CD4-positive, alpha-beta T cell (primary cell): ENCODE data around the gene U2AF2. TPM values are rescaled to one million over a fixed set of nuclear protein-coding genes. Genes with fewer than 3 reads are reported as not detected.

ENCODE experiments used
- ATAC-seq: fragments of 200-7000 bp; cut with Tn5 transposase; one replicate; pipeline ENCODE4 v1.10.0; 2022; ENCODE audit warnings: mild to moderate bottlenecking; ENCODE audit not compliant: poor library complexity
- CTCF ChIA-PET: fragments of 350-600 bp; sonication (Branson Sonifier 250); formaldehyde crosslinking; loops from one replicate; lab custom pipeline; 2021; ENCODE audit warnings: antibody characterized with exemption, inconsistent platforms; lab: Charles Lee
- POLR2A ChIA-PET: fragments of 350-600 bp; sonication (Branson Sonifier 250); formaldehyde crosslinking; loops from one replicate; lab custom pipeline; 2021; ENCODE audit warnings: antibody characterized with exemption, inconsistent platforms; lab: Charles Lee
- DNase-seq, 14 experiments: peaks; one replicate each; pipeline ENCODE4 v3.0.0-alpha.2; 2013 to 2020; ENCODE audit warnings: mixed read lengths in 2 of 14
- H3K27ac ChIP-seq, 2 donors: one replicate each; pipeline versions ENCODE4 v1.5.1 to v1.7.0; 2013; ENCODE audit warnings: low read length in 2 of 2, low read depth in 1 of 2, mild to moderate bottlenecking in 1 of 2
- H3K27me3 ChIP-seq, 2 experiments: 1 replicate in 1 of 2; 2 replicates in 1 of 2; pipeline versions ENCODE4 v1.6.1 to v1.7.0; 2013; ENCODE audit warnings: low read length in 2 of 2, control low read depth in 1 of 2, mild to moderate bottlenecking in 1 of 2, moderate library complexity in 1 of 2; ENCODE audit not compliant: insufficient read depth in 2 of 2, control insufficient read depth in 1 of 2
- H3K36me3 ChIP-seq: one replicate; pipeline ENCODE4 v1.6.1; 2013; ENCODE audit warnings: low read length, control low read depth; ENCODE audit not compliant: insufficient read depth
- H3K4me1 ChIP-seq: one replicate; pipeline ENCODE4 v1.6.1; 2013; ENCODE audit warnings: low read length, control low read depth; ENCODE audit not compliant: insufficient read depth
- H3K4me3 ChIP-seq: one replicate; pipeline ENCODE4 v1.5.1; 2013; ENCODE audit warnings: mild to moderate bottlenecking, low read length, moderate library complexity
- H3K9me3 ChIP-seq, 2 experiments: 1 replicate in 1 of 2; 2 replicates in 1 of 2; pipeline versions ENCODE4 v1.6.1 to v1.7.0; 2013; ENCODE audit warnings: low read length in 2 of 2, mild to moderate bottlenecking in 2 of 2, control low read depth in 1 of 2, moderate library complexity in 1 of 2; ENCODE audit not compliant: control insufficient read depth in 1 of 2, insufficient read depth in 1 of 2
- H3K27ac Mint-ChIP-seq: one replicate; pipeline ENCODE4 v1.8.0; 2020; ENCODE audit warnings: mixed read lengths
- H3K27me3 Mint-ChIP-seq: one replicate; pipeline ENCODE4 v1.8.0; 2021; ENCODE audit warnings: mixed read lengths
- H3K36me3 Mint-ChIP-seq: one replicate; pipeline ENCODE4 v1.8.0; 2021; ENCODE audit warnings: low read depth, mixed read lengths
- H3K4me1 Mint-ChIP-seq: one replicate; pipeline ENCODE4 v1.8.0; 2021; ENCODE audit warnings: low read depth, mixed read lengths
- H3K4me3 Mint-ChIP-seq: one replicate; pipeline ENCODE4 v1.8.0; 2020; ENCODE audit warnings: mild to moderate bottlenecking, mixed read lengths
- H3K9me3 Mint-ChIP-seq: one replicate; pipeline ENCODE4 v1.8.0; 2020; ENCODE audit warnings: mixed read lengths
- intact Hi-C, 2 experiments: fragments of 100-400 bp; cut with DNase I in 1 of 2; cut with micrococcal nuclease in 1 of 2; formaldehyde crosslinking; loops; one replicate each; pipeline versions ENCODE4 v1.15.1 to v1.9.0; 2023 to 2025; cut with DNase I, micrococcal nuclease
- total RNA-seq, 174 experiments: library from RNA in 2 of 174; stranded (reverse) in 2 of 174; gene quantifications; one replicate each; pipeline ENCODE4 v1.2.3 and lab custom pipeline; 2021 to 2026
- TF ChIP-seq, protein P1 (sequence below): fragments of 200-600 bp; IDR thresholded peaks from one replicate; pipeline ENCODE4 v1.8.0; 2022; ENCODE audit warnings: antibody characterized with exemption, mild to moderate bottlenecking

Gene U2AF2
- total RNA-seq, 2 experiments from 2014 or later, result 209 to 212 TPM

DNA sequence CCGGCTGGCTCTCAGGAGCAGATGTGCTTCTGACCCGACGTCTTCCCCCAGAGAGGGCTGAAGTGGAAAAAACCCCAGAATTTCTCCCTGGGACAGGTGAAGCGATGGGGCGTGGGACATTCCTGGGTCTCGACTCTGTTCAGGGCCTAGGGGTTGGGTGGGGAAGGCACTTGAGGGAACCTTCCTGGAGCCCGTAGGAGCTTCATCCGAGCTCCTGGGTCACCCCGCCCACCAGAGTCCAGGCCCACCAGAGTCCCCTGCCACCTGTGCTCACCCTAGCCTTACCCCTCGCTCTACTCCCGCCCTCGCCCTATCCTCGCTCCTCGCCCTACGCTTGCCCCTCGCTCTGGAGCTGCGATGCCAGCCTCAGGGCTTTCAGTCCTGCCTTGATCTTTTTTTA lies 43.4 kb downstream of the U2AF2 start:
- H3K27me3 ChIP-seq, result no peaks in the 10 kb centered on the region
- H3K36me3 ChIP-seq, result peaks cover 27% of the 10 kb centered on the region
- ChIA-PET CTCF (no interaction called here), POLR2A (no interaction called here)
- Mint-ChIP-seq H3K27ac (no peak overlapping the region), H3K36me3 (peaks cover 56% of the 10 kb centered on the region), H3K9me3 (no peaks in the 10 kb centered on the region), H3K27me3 (no peaks in the 10 kb centered on the region), H3K4me1 (peaks cover 10% of the 10 kb centered on the region), H3K4me3 (no peak overlapping the region)
- DNase-seq (no peak), ATAC-seq (no peak)
- TF ChIP-seq, protein P1, sequence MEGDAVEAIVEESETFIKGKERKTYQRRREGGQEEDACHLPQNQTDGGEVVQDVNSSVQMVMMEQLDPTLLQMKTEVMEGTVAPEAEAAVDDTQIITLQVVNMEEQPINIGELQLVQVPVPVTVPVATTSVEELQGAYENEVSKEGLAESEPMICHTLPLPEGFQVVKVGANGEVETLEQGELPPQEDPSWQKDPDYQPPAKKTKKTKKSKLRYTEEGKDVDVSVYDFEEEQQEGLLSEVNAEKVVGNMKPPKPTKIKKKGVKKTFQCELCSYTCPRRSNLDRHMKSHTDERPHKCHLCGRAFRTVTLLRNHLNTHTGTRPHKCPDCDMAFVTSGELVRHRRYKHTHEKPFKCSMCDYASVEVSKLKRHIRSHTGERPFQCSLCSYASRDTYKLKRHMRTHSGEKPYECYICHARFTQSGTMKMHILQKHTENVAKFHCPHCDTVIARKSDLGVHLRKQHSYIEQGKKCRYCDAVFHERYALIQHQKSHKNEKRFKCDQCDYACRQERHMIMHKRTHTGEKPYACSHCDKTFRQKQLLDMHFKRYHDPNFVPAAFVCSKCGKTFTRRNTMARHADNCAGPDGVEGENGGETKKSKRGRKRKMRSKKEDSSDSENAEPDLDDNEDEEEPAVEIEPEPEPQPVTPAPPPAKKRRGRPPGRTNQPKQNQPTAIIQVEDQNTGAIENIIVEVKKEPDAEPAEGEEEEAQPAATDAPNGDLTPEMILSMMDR, result no peak
- H3K27ac ChIP-seq, result no peak overlapping the region
- no peak overlapping the region for H3K4me3 ChIP-seq
- intact Hi-C loops, result no loop called here
- H3K4me1 ChIP-seq, result no peaks in the 10 kb centered on the region
- no peaks in the 10 kb centered on the region for H3K9me3 ChIP-seq

GRCh38 chr19:55699221-55699620 lies 44.4 kb downstream of the U2AF2 start:
- DNase-seq (no peak), ATAC-seq (no peak)
- ChIA-PET CTCF (no interaction called here), POLR2A (no interaction called here)
- Histone ChIP-seq H3K4me1 (no peaks in the 10 kb centered on the region), H3K9me3 (peaks cover 0 to 8% of the 10 kb centered on the region in 2 experiments), H3K4me3 (no peak overlapping the region), H3K36me3 (peaks cover 19% of the 10 kb centered on the region), H3K27ac (no peak overlapping the region), H3K27me3 (no peaks in the 10 kb centered on the region)
- peaks cover 47% of the 10 kb centered on the region for H3K36me3 Mint-ChIP-seq
- no peaks in the 10 kb centered on the region for H3K27me3 Mint-ChIP-seq
- no peak overlapping the region for H3K4me3 Mint-ChIP-seq
- intact Hi-C loops, result no loop called here
- no peaks in the 10 kb centered on the region for H3K9me3 Mint-ChIP-seq
- H3K4me1 Mint-ChIP-seq, result peaks cover 10% of the 10 kb centered on the region
- TF ChIP-seq, protein P1, result no peak
- H3K27ac Mint-ChIP-seq, result no peak overlapping the region

GRCh38 chr19:55700813-55701212 lies 46.0 kb downstream of the U2AF2 start:
- H3K9me3 Mint-ChIP-seq, result no peaks in the 10 kb centered on the region
- ATAC-seq (no peak), DNase-seq (no peak)
- H3K4me1 Mint-ChIP-seq, result peaks cover 10% of the 10 kb centered on the region
- no peaks in the 10 kb centered on the region for H3K27me3 Mint-ChIP-seq
- Histone ChIP-seq H3K36me3 (peaks cover 9% of the 10 kb centered on the region), H3K4me1 (no peaks in the 10 kb centered on the region), H3K4me3 (no peak overlapping the region), H3K27me3 (no peaks in the 10 kb centered on the region), H3K27ac (no peak overlapping the region), H3K9me3 (peaks cover 0 to 8% of the 10 kb centered on the region in 2 experiments)
- TF ChIP-seq, protein P1, result no peak
- no peak overlapping the region for H3K4me3 Mint-ChIP-seq
- intact Hi-C loops, result no loop called here
- POLR2A ChIA-PET, result no interaction called here
- peaks cover 35% of the 10 kb centered on the region for H3K36me3 Mint-ChIP-seq
- no peak overlapping the region for H3K27ac Mint-ChIP-seq
- CTCF ChIA-PET, result no interaction called here
